PFSK-1 (cell line): ENCODE results near the gene TEX55.

Source experiments
- FOXP2 ChIP-seq: optimal IDR thresholded peaks from 2 replicates; pipeline ENCODE3; 2011; ENCODE audit warnings: borderline replicate concordance, control low read depth, inconsistent platforms; ENCODE audit not compliant: insufficient read depth; ENCODE audit errors: extremely low read length, extremely low read depth
- POLR2AphosphoS5 ChIP-seq: IDR thresholded peaks from 2 replicates; pipeline ENCODE4 v1.6.1; 2012; ENCODE audit warnings: low read depth, mild to moderate bottlenecking, control low read depth, low read length, moderate library complexity
- SIN3A ChIP-seq: IDR thresholded peaks from 2 replicates; pipeline ENCODE4 v1.6.1; 2012; ENCODE audit warnings: mild to moderate bottlenecking, low read length, moderate library complexity, borderline replicate concordance; ENCODE audit not compliant: insufficient read depth
- TAF1 ChIP-seq: IDR thresholded peaks from 2 replicates; pipeline ENCODE4 v1.6.1; 2012; ENCODE audit warnings: low read length, control low read depth, borderline replicate concordance; ENCODE audit not compliant: insufficient read depth
- TF ChIP-seq, protein P1 (sequence below), 2 experiments: IDR thresholded peaks; 2 replicates each; pipeline versions ENCODE4 v1.6.1 to v1.8.0; 2011 to 2012; ENCODE audit warnings: low read depth in 2 of 2, low read length in 2 of 2, control low read depth in 1 of 2, inconsistent platforms in 1 of 2, mild to moderate bottlenecking in 1 of 2, moderate library complexity in 1 of 2; ENCODE audit not compliant: insufficient read depth in 1 of 2

TEX55 gene

GRCh38 chr3:119170821-119171220 lies 24.9 kb downstream of the TEX55 start:
- TF ChIP-seq TAF1: no peak
- no peak for TF ChIP-seq POLR2AphosphoS5

DNA sequence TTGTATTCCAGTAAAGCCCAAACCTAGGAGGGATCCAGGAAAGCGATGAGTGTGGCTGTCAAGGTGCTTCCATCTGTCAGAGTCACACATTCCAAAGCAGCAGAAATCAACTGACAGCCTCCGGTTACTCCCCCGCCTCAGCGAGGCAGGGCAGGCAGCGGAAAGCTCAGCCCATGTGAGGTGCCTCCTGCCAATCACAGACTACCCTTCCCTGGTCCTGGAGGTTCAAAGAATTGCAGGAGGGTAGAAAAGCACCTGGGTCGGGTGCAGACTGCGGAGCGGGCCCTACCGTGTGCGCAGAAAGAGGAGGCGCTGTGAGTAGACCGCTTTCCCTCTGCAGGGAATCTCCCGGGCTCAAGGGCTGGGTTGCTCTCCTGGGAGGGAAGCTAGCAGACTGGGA lies 27.4 kb downstream of the TEX55 start, which contains the start of gene UPK1B:
TSS of gene UPK1B (plus strand) at position 274 of the 400 bp plus-strand sequence. CDS start 13,144 bp downstream, outside the sequence.
- TF ChIP-seq FOXP2: no peak
- TF ChIP-seq, protein P1, sequence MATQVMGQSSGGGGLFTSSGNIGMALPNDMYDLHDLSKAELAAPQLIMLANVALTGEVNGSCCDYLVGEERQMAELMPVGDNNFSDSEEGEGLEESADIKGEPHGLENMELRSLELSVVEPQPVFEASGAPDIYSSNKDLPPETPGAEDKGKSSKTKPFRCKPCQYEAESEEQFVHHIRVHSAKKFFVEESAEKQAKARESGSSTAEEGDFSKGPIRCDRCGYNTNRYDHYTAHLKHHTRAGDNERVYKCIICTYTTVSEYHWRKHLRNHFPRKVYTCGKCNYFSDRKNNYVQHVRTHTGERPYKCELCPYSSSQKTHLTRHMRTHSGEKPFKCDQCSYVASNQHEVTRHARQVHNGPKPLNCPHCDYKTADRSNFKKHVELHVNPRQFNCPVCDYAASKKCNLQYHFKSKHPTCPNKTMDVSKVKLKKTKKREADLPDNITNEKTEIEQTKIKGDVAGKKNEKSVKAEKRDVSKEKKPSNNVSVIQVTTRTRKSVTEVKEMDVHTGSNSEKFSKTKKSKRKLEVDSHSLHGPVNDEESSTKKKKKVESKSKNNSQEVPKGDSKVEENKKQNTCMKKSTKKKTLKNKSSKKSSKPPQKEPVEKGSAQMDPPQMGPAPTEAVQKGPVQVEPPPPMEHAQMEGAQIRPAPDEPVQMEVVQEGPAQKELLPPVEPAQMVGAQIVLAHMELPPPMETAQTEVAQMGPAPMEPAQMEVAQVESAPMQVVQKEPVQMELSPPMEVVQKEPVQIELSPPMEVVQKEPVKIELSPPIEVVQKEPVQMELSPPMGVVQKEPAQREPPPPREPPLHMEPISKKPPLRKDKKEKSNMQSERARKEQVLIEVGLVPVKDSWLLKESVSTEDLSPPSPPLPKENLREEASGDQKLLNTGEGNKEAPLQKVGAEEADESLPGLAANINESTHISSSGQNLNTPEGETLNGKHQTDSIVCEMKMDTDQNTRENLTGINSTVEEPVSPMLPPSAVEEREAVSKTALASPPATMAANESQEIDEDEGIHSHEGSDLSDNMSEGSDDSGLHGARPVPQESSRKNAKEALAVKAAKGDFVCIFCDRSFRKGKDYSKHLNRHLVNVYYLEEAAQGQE (IDR thresholded peaks at IDR 0.05; ENCODE audit: insufficient read depth in 1 of 2, low read depth in 2 of 2, low read length in 2 of 2): no peak
- no peak for TF ChIP-seq POLR2AphosphoS5
- no peak for TF ChIP-seq SIN3A
- no peak for TF ChIP-seq TAF1

GRCh38 chr3:119175872-119176756 lies 30.1 kb downstream of the TEX55 start:
- TF ChIP-seq POLR2AphosphoS5 (no peak), TAF1 (no peak), FOXP2 (no peak), SIN3A (no peak)
- TF ChIP-seq, protein P1 (IDR thresholded peaks at IDR 0.05; ENCODE audit: insufficient read depth in 1 of 2, low read depth in 2 of 2, low read length in 2 of 2): no peak

- no peak for TF ChIP-seq SIN3A
- no peak for TF ChIP-seq FOXP2
- TF ChIP-seq, protein P1 (IDR thresholded peaks at IDR 0.05; ENCODE audit: insufficient read depth in 1 of 2, low read depth in 2 of 2, low read length in 2 of 2): no peak
- TF ChIP-seq POLR2AphosphoS5: no peak
- no peak for TF ChIP-seq TAF1
Measured at GRCh38 chr3:119176778-119177177, 30.8 kb downstream of the TEX55 start.

- TF ChIP-seq, protein P1 (IDR thresholded peaks at IDR 0.05; ENCODE audit: insufficient read depth in 1 of 2, low read depth in 2 of 2, low read length in 2 of 2): no peak
- TF ChIP-seq SIN3A (no peak), FOXP2 (no peak), POLR2AphosphoS5 (no peak), TAF1 (no peak)
Measured at GRCh38 chr3:119177321-119177720, 31.4 kb downstream of the TEX55 start.
